AG09319 (cell line): Measurements from ENCODE around the gene SMIM26.

Experiments used
- DNase-seq: peaks from one replicate; pipeline ENCODE4 v3.0.0-alpha.2; 2010; ENCODE audit warnings: low read depth; ENCODE audit errors: extremely low read depth
- TF ChIP-seq, protein P1 (sequence below): IDR thresholded peaks from 2 replicates; pipeline ENCODE4 v1.5.1; 2011; ENCODE audit warnings: low read depth, mild to moderate bottlenecking, inconsistent platforms, low read length, moderate library complexity

Gene SMIM26

DNA sequence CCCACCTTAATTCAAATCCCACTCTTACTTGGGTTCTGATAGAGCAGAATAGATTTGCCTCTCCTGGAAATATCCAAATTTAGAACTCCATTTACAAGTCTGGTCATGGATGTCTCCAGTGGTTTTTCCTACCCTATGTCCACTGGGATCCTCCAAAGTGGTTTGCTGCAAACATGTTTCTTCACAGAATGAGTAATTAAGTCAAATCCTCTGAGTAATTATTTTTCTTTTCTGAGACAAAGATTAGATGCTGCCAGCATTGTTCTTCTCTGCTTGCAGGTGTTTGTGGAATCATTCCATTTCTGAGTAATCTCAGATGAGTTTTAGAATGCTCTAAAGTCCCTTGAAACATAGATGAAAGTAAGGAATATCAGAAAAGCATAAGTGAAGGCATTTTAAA is 42.5 kb downstream of the SMIM26 start:
- no peak for DNase-seq
- TF ChIP-seq, protein P1, sequence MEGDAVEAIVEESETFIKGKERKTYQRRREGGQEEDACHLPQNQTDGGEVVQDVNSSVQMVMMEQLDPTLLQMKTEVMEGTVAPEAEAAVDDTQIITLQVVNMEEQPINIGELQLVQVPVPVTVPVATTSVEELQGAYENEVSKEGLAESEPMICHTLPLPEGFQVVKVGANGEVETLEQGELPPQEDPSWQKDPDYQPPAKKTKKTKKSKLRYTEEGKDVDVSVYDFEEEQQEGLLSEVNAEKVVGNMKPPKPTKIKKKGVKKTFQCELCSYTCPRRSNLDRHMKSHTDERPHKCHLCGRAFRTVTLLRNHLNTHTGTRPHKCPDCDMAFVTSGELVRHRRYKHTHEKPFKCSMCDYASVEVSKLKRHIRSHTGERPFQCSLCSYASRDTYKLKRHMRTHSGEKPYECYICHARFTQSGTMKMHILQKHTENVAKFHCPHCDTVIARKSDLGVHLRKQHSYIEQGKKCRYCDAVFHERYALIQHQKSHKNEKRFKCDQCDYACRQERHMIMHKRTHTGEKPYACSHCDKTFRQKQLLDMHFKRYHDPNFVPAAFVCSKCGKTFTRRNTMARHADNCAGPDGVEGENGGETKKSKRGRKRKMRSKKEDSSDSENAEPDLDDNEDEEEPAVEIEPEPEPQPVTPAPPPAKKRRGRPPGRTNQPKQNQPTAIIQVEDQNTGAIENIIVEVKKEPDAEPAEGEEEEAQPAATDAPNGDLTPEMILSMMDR: no peak

DNA sequence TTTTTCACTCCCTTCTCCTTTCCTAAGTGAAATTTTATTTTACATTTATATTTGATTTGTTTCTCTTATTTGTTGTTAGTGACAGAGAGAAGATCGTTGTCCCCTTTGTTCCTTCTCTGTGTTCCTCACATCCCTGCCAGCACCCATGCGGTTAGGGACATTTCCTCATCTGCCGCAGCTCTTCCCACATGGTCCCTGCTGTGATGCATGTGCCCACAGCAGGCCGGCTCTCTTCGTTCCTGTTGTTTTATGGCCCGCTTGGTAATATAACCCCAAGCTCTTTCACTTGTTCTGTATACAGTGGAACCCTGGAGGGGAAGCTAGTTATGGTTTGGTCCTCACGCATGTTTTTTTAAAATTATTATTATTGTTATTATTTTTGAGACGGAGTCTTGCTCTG is 44.3 kb downstream of the SMIM26 start:
- no peak for DNase-seq

DNA sequence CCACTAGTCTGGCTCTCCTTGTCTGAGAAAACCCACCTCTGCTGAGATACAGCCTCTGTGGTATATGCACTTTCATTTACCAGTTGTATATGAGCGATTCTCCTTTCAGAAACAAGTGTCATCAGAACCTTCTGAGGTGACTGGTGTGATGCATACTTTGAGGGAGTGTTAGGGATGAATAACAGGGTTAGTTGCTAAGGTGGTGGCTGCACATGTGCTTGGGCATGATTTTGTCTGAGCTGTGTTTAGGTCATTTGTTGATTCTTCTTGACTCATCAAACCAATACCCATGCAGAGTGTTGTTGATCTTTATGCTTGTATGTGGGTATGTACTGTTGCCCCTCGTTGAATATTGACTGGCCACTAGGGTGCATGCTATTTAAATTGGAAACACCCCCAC is 46.3 kb downstream of the SMIM26 start:
- TF ChIP-seq, protein P1: no peak
- no peak for DNase-seq

More for the DNA sequence above, 44.3 kb downstream of the SMIM26 start:
- TF ChIP-seq, protein P1: no peak

DNA sequence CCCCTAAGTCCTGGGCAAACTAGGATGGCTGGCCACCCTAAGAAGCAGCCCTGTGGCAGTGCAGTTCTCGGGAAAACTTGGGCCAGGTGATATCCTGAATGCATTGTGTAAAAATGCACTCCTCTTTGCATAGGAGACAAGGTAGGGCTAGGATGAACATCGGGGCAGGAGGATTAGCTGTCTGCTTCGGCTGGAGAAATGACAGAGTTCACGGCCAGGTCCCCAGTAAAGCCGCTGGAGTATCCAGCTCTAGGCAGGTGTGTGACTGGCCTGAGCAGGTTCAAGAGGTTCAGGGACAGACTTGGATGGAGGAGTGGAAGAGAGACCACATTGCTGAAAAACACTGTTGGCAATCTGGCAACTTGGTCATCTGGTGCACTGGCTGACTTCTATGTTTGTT is 47.0 kb downstream of the SMIM26 start:
- DNase-seq: no peak
- TF ChIP-seq, protein P1: no peak

DNA sequence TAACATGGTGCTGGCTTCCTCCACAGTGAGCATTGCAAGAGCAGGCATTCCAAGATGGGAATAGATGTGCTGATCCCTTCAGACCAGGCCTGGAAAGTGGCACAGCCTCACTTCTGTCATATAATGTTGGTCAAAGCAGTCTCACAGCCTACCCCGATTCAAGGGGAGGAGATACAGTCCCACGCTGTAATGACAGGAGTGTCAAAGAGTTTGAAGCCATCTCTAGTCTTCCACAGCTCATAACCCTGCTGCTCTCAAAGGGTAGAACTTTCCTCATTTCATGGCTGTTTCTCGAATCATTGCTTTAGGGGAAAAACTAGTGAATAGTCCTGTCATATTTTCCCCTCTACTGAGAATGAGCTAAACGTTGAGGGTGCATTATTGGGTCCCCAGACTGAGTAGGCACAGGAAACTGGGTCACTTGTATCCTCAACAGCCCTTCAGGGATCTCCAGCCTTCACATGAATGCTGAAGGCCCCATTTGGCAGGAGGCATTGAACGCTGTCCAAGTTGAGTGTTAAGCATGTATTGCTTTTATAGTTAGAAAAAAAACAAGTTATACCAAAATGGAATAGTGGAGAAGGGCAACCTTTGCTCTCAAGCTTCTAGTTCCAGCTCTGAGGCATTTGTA is 47.9 kb downstream of the SMIM26 start:
- no peak for DNase-seq
- TF ChIP-seq, protein P1: no peak
